Measurements from ENCODE around the gene WT1. TPM values are rescaled to one million over a fixed set of nuclear protein-coding genes. Genes with fewer than 3 reads are reported as not detected.

The WT1 gene
- total and polyA plus RNA-seq, 2 experiments from 2014 or later = not detected

GRCh38 chr11:32435152-32435480, 223 bp downstream of the WT1 start:
- TF ChIP-seq EZH2phosphoT487 (IDR thresholded peaks at IDR 0.05; ENCODE audit: insufficient read depth, low read depth) (no peak), EZH2 (IDR thresholded peaks at IDR 0.05; ENCODE audit: insufficient read depth, poor library complexity, severe bottlenecking) (no peak)
- Histone ChIP-seq H3K79me2 (ENCODE audit: insufficient read depth) (no peaks in the 10 kb centered on the region), H3K9me3 (ENCODE audit: low read depth) (no peaks in the 10 kb centered on the region), H3K36me3 (ENCODE audit: low read depth) (no peaks in the 10 kb centered on the region), H3K9me2 (ENCODE audit: insufficient read depth) (no peaks in the 10 kb centered on the region), H3K4me1 (ENCODE audit: insufficient read depth) (no peaks in the 10 kb centered on the region), H3K9ac (no peak overlapping the region), H2AFZ (no peak overlapping the region), H3K27me3 (replicated peaks; ENCODE audit: insufficient read depth) (peaks cover 98% of the 10 kb centered on the region), H3F3A (ENCODE audit: insufficient read depth) (no peaks in the 10 kb centered on the region), H3K27ac (no peak overlapping the region), H4K20me1 (ENCODE audit: insufficient read depth) (no peaks in the 10 kb centered on the region), H3K4me2 (ENCODE audit: unreplicated experiment) (no peak overlapping the region), H3K4me3 (no peak overlapping the region)
- in situ Hi-C loops (cut with MboI) = no loop called here
- no peak for DNase-seq
- WGBS, 2 experiments (ENCODE audit: low coverage in 1 of 2, low lambda C conversion rate in 2 of 2, missing lambda C conversion rate in 2 of 2) = 1 to 2% methylated on average over 14 to 21 of the region's 33 CpGs

- in situ Hi-C loops (cut with MboI) = no loop called here
- H4K20me1 ChIP-seq (ENCODE audit: insufficient read depth) = no peaks in the 10 kb centered on the region
- H3K4me3 ChIP-seq = no peak overlapping the region
- H3K9me2 ChIP-seq (ENCODE audit: insufficient read depth) = no peaks in the 10 kb centered on the region
- H3K4me1 ChIP-seq (ENCODE audit: insufficient read depth) = no peaks in the 10 kb centered on the region
- no peaks in the 10 kb centered on the region for H3F3A ChIP-seq (ENCODE audit: insufficient read depth)
- WGBS, 2 experiments (ENCODE audit: low coverage in 1 of 2, low lambda C conversion rate in 2 of 2, missing lambda C conversion rate in 2 of 2) = 5 to 6% methylated on average over 46 to 76 of the region's 77 CpGs
- no peak overlapping the region for H3K27ac ChIP-seq
- TF ChIP-seq EZH2phosphoT487 (IDR thresholded peaks at IDR 0.05; ENCODE audit: insufficient read depth, low read depth) (no peak), EZH2 (IDR thresholded peaks at IDR 0.05; ENCODE audit: insufficient read depth, poor library complexity, severe bottlenecking) (peak; percentile 51)
- H3K9ac ChIP-seq = no peak overlapping the region
- no peaks in the 10 kb centered on the region for H3K36me3 ChIP-seq (ENCODE audit: low read depth)
- no peak for DNase-seq
- no peaks in the 10 kb centered on the region for H3K9me3 ChIP-seq (ENCODE audit: low read depth)
- H3K79me2 ChIP-seq (ENCODE audit: insufficient read depth) = no peaks in the 10 kb centered on the region
- no peak overlapping the region for H2AFZ ChIP-seq
- H3K27me3 ChIP-seq (replicated peaks; ENCODE audit: insufficient read depth) = peaks cover 98% of the 10 kb centered on the region
- H3K4me2 ChIP-seq (ENCODE audit: unreplicated experiment) = no peak overlapping the region
Observed at GRCh38 chr11:32434356-32435151, 785 bp downstream of the WT1 start.

GRCh38 chr11:32433914-32434355, 1.4 kb downstream of the WT1 start:
- Histone ChIP-seq H3K4me3 (no peak overlapping the region), H3K9me2 (ENCODE audit: insufficient read depth) (no peaks in the 10 kb centered on the region), H3K4me2 (ENCODE audit: unreplicated experiment) (no peak overlapping the region), H3K9ac (no peak overlapping the region), H3F3A (ENCODE audit: insufficient read depth) (no peaks in the 10 kb centered on the region), H3K9me3 (ENCODE audit: low read depth) (no peaks in the 10 kb centered on the region), H3K27ac (no peak overlapping the region), H3K27me3 (replicated peaks; ENCODE audit: insufficient read depth) (peaks cover 98% of the 10 kb centered on the region), H4K20me1 (ENCODE audit: insufficient read depth) (no peaks in the 10 kb centered on the region), H3K79me2 (ENCODE audit: insufficient read depth) (no peaks in the 10 kb centered on the region), H3K4me1 (ENCODE audit: insufficient read depth) (no peaks in the 10 kb centered on the region), H3K36me3 (ENCODE audit: low read depth) (no peaks in the 10 kb centered on the region), H2AFZ (no peak overlapping the region; the same call in 1 of the 2 replicates)
- 4 to 8% methylated on average over 25 of the region's 25 CpGs for WGBS, 2 experiments (ENCODE audit: low coverage in 1 of 2, low lambda C conversion rate in 2 of 2, missing lambda C conversion rate in 2 of 2)
- no peak for DNase-seq
- TF ChIP-seq EZH2phosphoT487 (IDR thresholded peaks at IDR 0.05; ENCODE audit: insufficient read depth, low read depth) (no peak), EZH2 (IDR thresholded peaks at IDR 0.05; ENCODE audit: insufficient read depth, poor library complexity, severe bottlenecking) (peak; percentile 76)
- in situ Hi-C loops (cut with MboI) = no loop called here

GRCh38 chr11:32433101-32433913, 2.0 kb downstream of the WT1 start:
- no peaks in the 10 kb centered on the region for H3K36me3 ChIP-seq (ENCODE audit: low read depth)
- H3K27me3 ChIP-seq (replicated peaks; ENCODE audit: insufficient read depth) = peaks cover 96% of the 10 kb centered on the region
- H3K4me3 ChIP-seq = peak overlapping the region; percentile 55
- no peaks in the 10 kb centered on the region for H3K9me3 ChIP-seq (ENCODE audit: low read depth)
- TF ChIP-seq EZH2 (IDR thresholded peaks at IDR 0.05; ENCODE audit: insufficient read depth, poor library complexity, severe bottlenecking) (peak; percentile 69), EZH2phosphoT487 (IDR thresholded peaks at IDR 0.05; ENCODE audit: insufficient read depth, low read depth) (peak; percentile 66; the same call in 1 of the 2 replicates)
- no peak overlapping the region for H3K27ac ChIP-seq
- in situ Hi-C loops (cut with MboI) = no loop called here
- 3 to 4% methylated on average over 46 of the region's 46 CpGs for WGBS, 2 experiments (ENCODE audit: low coverage in 1 of 2, low lambda C conversion rate in 2 of 2, missing lambda C conversion rate in 2 of 2)
- H3K4me2 ChIP-seq (ENCODE audit: unreplicated experiment) = peak overlapping the region; percentile 66
- no peaks in the 10 kb centered on the region for H3K9me2 ChIP-seq (ENCODE audit: insufficient read depth)
- peak overlapping the region; percentile 63 for H2AFZ ChIP-seq
- H3K79me2 ChIP-seq (ENCODE audit: insufficient read depth) = no peaks in the 10 kb centered on the region
- no peak overlapping the region for H3K9ac ChIP-seq
- no peaks in the 10 kb centered on the region for H3K4me1 ChIP-seq (ENCODE audit: insufficient read depth)
- H4K20me1 ChIP-seq (ENCODE audit: insufficient read depth) = no peaks in the 10 kb centered on the region
- no peaks in the 10 kb centered on the region for H3F3A ChIP-seq (ENCODE audit: insufficient read depth)
- no peak for DNase-seq
